Karpas-422 (cell line): ENCODE data around the gene DRAM1. TPM values are rescaled to one million over a fixed set of nuclear protein-coding genes. Genes with fewer than 3 reads are reported as not detected.
"Not testable (repeated sequence)": the region's sequence is repeated elsewhere in the genome, so short reads cannot be mapped to it uniquely, and the experiment has no call there.

Experiments used
- DNase-seq: peaks from one replicate; pipeline ENCODE4 v3.0.0-alpha.2; 2015
- H2AFZ ChIP-seq: fragments of 200-600 bp; sonication (generic); 2 replicates; pipeline ENCODE4 v1.6.1; 2014; ENCODE audit warnings: antibody characterized with exemption, low read length, mixed read lengths
- H3K27ac ChIP-seq: fragments of 200-600 bp; sonication (generic); 2 replicates; pipeline ENCODE4 v1.5.1; 2014; ENCODE audit warnings: mild to moderate bottlenecking, low read length, moderate library complexity
- H3K27me3 ChIP-seq: fragments of 200-600 bp; sonication (generic); 2 replicates; pipeline ENCODE4 v1.6.1; 2014; ENCODE audit warnings: low read length, mixed read lengths
- H3K36me3 ChIP-seq: fragments of 200-600 bp; sonication (generic); 2 replicates; pipeline ENCODE4 v1.6.1; 2014; ENCODE audit warnings: low read length, mixed read lengths; ENCODE audit not compliant: insufficient read depth
- H3K4me1 ChIP-seq: fragments of 200-600 bp; sonication (generic); 2 replicates; pipeline ENCODE4 v1.6.1; 2014; ENCODE audit warnings: mild to moderate bottlenecking, low read length, mixed read lengths
- H3K4me2 ChIP-seq: fragments of 200-600 bp; sonication (generic); 2 replicates; pipeline ENCODE4 v1.6.1; 2014; ENCODE audit warnings: low read length, low read depth, mild to moderate bottlenecking; ENCODE audit not compliant: poor library complexity, severe bottlenecking
- H3K4me3 ChIP-seq: fragments of 200-600 bp; sonication (generic); 2 replicates; pipeline ENCODE4 v1.5.1; 2014; ENCODE audit warnings: mild to moderate bottlenecking, antibody characterized with exemption, low read length, mixed read lengths
- H3K79me2 ChIP-seq: fragments of 200-600 bp; sonication (generic); 2 replicates; pipeline ENCODE4 v1.6.1; 2014; ENCODE audit warnings: mild to moderate bottlenecking, low read length, mixed read lengths
- H3K9ac ChIP-seq: fragments of 200-600 bp; sonication (generic); 2 replicates; pipeline ENCODE4 v1.6.0; 2014; ENCODE audit warnings: low read length
- H3K9me2 ChIP-seq: fragments of 200-600 bp; sonication (generic), shearing (Covaris generic); replicated peaks from 2 replicates; pipeline ENCODE4 v1.6.0; 2014; ENCODE audit warnings: mild to moderate bottlenecking, low read length, moderate library complexity; ENCODE audit not compliant: insufficient read depth
- H3K9me3 ChIP-seq: fragments of 300-700, 200-600 bp; sonication (generic); 2 replicates; pipeline ENCODE4 v1.6.1; 2014; ENCODE audit warnings: low read length, mixed read lengths
- H4K20me1 ChIP-seq: fragments of 200-600 bp; sonication (generic); 2 replicates; pipeline ENCODE4 v1.6.1; 2014; ENCODE audit warnings: mild to moderate bottlenecking, antibody characterized with exemption, low read length, low read depth; ENCODE audit not compliant: insufficient read depth
- total RNA-seq: library from RNA; depleted of rRNA; stranded (reverse); fragments of >200 nt; shearing (Covaris generic); gene quantifications from 2 replicates; pipeline ENCODE4 v1.2.3, GENCODE V29; 2014; ENCODE audit warnings: low replicate concordance

The DRAM1 gene
- total RNA-seq, 1 experiment from 2014 or later, result not detected

- no peaks in the 10 kb centered on the region for H3K36me3 ChIP-seq
- H3K27ac ChIP-seq, result no peak overlapping the region
- H4K20me1 ChIP-seq, result no peaks in the 10 kb centered on the region
- H3K4me3 ChIP-seq, result no peak overlapping the region
- no peaks in the 10 kb centered on the region for H3K79me2 ChIP-seq
- no peak for DNase-seq
- no peaks in the 10 kb centered on the region; the same call in none of the 2 replicates for H3K4me1 ChIP-seq
- no peaks in the 10 kb centered on the region for H3K9me2 ChIP-seq
- H3K9ac ChIP-seq, result no peak overlapping the region
- no peak overlapping the region for H3K4me2 ChIP-seq
- no peaks in the 10 kb centered on the region for H3K9me3 ChIP-seq
- no peak overlapping the region for H2AFZ ChIP-seq
- H3K27me3 ChIP-seq, result no peaks in the 10 kb centered on the region
Observed at GRCh38 chr12:101881228-101881627, 3.8 kb downstream of the DRAM1 start.

GRCh38 chr12:101884174-101884573 lies 6.8 kb downstream of the DRAM1 start:
- H3K27me3 ChIP-seq, result no peaks in the 10 kb centered on the region
- H4K20me1 ChIP-seq, result no peaks in the 10 kb centered on the region
- H3K9ac ChIP-seq, result no peak overlapping the region
- H3K9me3 ChIP-seq, result no peaks in the 10 kb centered on the region
- no peak overlapping the region for H3K4me2 ChIP-seq
- no peaks in the 10 kb centered on the region for H3K36me3 ChIP-seq
- no peaks in the 10 kb centered on the region for H3K4me1 ChIP-seq
- H2AFZ ChIP-seq, result no peak overlapping the region
- H3K79me2 ChIP-seq, result no peaks in the 10 kb centered on the region
- H3K9me2 ChIP-seq, result no peaks in the 10 kb centered on the region
- H3K4me3 ChIP-seq, result no peak overlapping the region
- DNase-seq, result no peak
- no peak overlapping the region for H3K27ac ChIP-seq

- H3K27ac ChIP-seq, H3K9me3 ChIP-seq, DNase-seq, H3K9ac ChIP-seq, H3K4me1 ChIP-seq, H3K36me3 ChIP-seq, H3K27me3 ChIP-seq, H4K20me1 ChIP-seq, H3K79me2 ChIP-seq, H2AFZ ChIP-seq, H3K4me2 ChIP-seq, H3K9me2 ChIP-seq, H3K4me3 ChIP-seq: not testable (repeated sequence)
Observed at GRCh38 chr12:101884781-101885340, 7.5 kb downstream of the DRAM1 start.

GRCh38 chr12:101885912-101886561 lies 8.7 kb downstream of the DRAM1 start:
- Histone ChIP-seq H3K4me2 (no peak overlapping the region), H3K27ac (no peak overlapping the region), H3K9me2 (no peaks in the 10 kb centered on the region), H3K9ac (no peak overlapping the region), H3K79me2 (no peaks in the 10 kb centered on the region), H3K4me3 (no peak overlapping the region), H3K9me3 (no peaks in the 10 kb centered on the region), H4K20me1 (no peaks in the 10 kb centered on the region), H3K4me1 (no peaks in the 10 kb centered on the region), H3K27me3 (no peaks in the 10 kb centered on the region), H2AFZ (no peak overlapping the region), H3K36me3 (no peaks in the 10 kb centered on the region)
- no peak for DNase-seq

GRCh38 chr12:101889211-101889752 lies 11.9 kb downstream of the DRAM1 start:
- H3K79me2 ChIP-seq, result no peaks in the 10 kb centered on the region
- no peak overlapping the region for H3K4me3 ChIP-seq
- no peaks in the 10 kb centered on the region for H3K9me3 ChIP-seq
- no peak overlapping the region for H3K9ac ChIP-seq
- no peaks in the 10 kb centered on the region for H3K4me1 ChIP-seq
- H3K4me2 ChIP-seq, result no peak overlapping the region
- no peak overlapping the region for H3K27ac ChIP-seq
- H3K27me3 ChIP-seq, result no peaks in the 10 kb centered on the region
- no peaks in the 10 kb centered on the region for H4K20me1 ChIP-seq
- no peaks in the 10 kb centered on the region for H3K36me3 ChIP-seq
- H3K9me2 ChIP-seq, result no peaks in the 10 kb centered on the region
- H2AFZ ChIP-seq, result no peak overlapping the region
- DNase-seq, result no peak

GRCh38 chr12:101891462-101891971 lies 14.1 kb downstream of the DRAM1 start:
- no peak for DNase-seq
- Histone ChIP-seq H3K27ac (no peak overlapping the region), H2AFZ (no peak overlapping the region), H3K4me2 (no peak overlapping the region), H3K4me3 (no peak overlapping the region), H3K79me2 (no peaks in the 10 kb centered on the region), H3K4me1 (no peaks in the 10 kb centered on the region), H3K9me3 (no peaks in the 10 kb centered on the region), H3K36me3 (no peaks in the 10 kb centered on the region), H3K27me3 (no peaks in the 10 kb centered on the region), H3K9ac (no peak overlapping the region), H3K9me2 (no peaks in the 10 kb centered on the region), H4K20me1 (no peaks in the 10 kb centered on the region)

- Histone ChIP-seq H4K20me1 (no peaks in the 10 kb centered on the region), H3K27me3 (no peaks in the 10 kb centered on the region), H3K9me3 (no peaks in the 10 kb centered on the region), H3K9ac (no peak overlapping the region), H2AFZ (no peak overlapping the region), H3K4me1 (no peaks in the 10 kb centered on the region), H3K9me2 (no peaks in the 10 kb centered on the region), H3K36me3 (no peaks in the 10 kb centered on the region), H3K4me2 (no peak overlapping the region), H3K27ac (no peak overlapping the region), H3K4me3 (no peak overlapping the region), H3K79me2 (no peaks in the 10 kb centered on the region)
- no peak for DNase-seq
Observed at GRCh38 chr12:101892794-101893193, 15.4 kb downstream of the DRAM1 start.

- Histone ChIP-seq H3K9ac (no peak overlapping the region), H3K4me2 (no peak overlapping the region), H3K36me3 (no peaks in the 10 kb centered on the region), H3K9me3 (no peaks in the 10 kb centered on the region), H3K79me2 (no peaks in the 10 kb centered on the region), H3K27ac (no peak overlapping the region), H3K27me3 (no peaks in the 10 kb centered on the region), H3K4me3 (no peak overlapping the region), H3K9me2 (no peaks in the 10 kb centered on the region), H2AFZ (no peak overlapping the region), H4K20me1 (no peaks in the 10 kb centered on the region), H3K4me1 (no peaks in the 10 kb centered on the region)
- no peak for DNase-seq
Observed at GRCh38 chr12:101901777-101902176, 24.4 kb downstream of the DRAM1 start.
